Brain microvascular endothelial cell (primary cell): ENCODE measurements around the gene DENND10.
"Not testable (repeated sequence)": the region's sequence is repeated elsewhere in the genome, so short reads cannot be mapped to it uniquely, and the experiment has no call there.

Source experiments
- DNase-seq: peaks from one replicate; pipeline ENCODE4 v3.0.0-alpha.2; 2020
- H3K27ac ChIP-seq: fragments of 250-450 bp; sonication (Bioruptor Pico); 2 replicates; pipeline ENCODE4 v1.5.1; 2020; ENCODE audit warnings: mild to moderate bottlenecking, moderate library complexity
- H3K27me3 ChIP-seq: fragments of 250-450 bp; sonication (Bioruptor Pico); replicated peaks from 2 replicates; pipeline ENCODE4 v1.5.1; 2020; ENCODE audit warnings: mild to moderate bottlenecking
- H3K36me3 ChIP-seq: fragments of 250-450 bp; sonication (Bioruptor Pico); replicated peaks from 2 replicates; pipeline ENCODE4 v1.5.1; 2020; ENCODE audit warnings: mild to moderate bottlenecking
- H3K4me3 ChIP-seq: 2 replicates; pipeline ENCODE4 v1.5.1; 2011; ENCODE audit warnings: low read depth, mild to moderate bottlenecking, control low read depth, low read length, moderate library complexity
- in situ Hi-C: cut with HindIII; loops from 2 replicates; pipeline ENCODE4 v1.10.0; 2017; ENCODE audit warnings: low sequenced_read_pairs, low pct_ligation_motif_present
- TF ChIP-seq, protein P1 (sequence below): IDR thresholded peaks from 2 replicates; pipeline ENCODE4 v1.5.1; 2011; ENCODE audit warnings: low read depth, mild to moderate bottlenecking, moderate library complexity, low read length, control low read depth, inconsistent platforms; ENCODE audit errors: missing control alignments

The DENND10 gene

DNA sequence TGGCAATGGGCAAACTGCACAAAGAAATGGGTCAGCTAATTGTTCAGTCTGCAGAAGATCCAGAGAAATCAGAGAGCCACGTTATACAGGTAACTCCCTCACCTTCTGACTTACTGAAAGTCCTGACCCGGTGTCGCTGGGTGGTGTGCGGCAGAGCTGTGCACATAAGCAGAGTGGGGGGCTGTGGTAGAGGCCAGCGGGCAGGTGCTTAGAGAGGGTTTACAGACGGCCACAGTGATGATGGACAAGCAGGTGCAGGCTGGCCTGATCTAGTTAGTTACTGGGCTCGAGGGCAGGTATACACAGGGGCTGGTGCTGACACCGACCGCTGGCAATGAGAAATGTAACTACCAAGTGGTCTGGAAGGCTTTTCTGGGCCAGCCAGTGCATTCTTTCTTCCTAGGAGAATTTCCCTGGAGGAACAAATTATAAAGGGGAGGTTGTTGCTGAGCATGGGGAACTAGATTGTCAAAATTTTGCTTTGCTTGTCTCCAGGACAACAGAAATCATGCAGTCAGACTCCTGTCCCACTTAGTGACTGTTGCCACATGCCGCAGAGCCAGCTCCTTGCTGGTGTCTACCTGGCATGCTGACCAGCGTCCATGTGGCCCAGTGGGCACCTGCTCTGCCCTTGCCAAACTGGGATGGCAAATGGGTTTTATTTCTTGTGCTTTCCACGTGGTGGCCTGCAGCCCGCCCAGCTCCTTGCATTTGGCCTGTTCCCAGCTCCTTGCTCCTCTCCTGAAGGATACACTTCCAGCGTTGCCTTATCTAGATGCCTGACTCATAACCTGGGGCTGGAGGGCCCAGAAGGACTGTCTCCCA, 28.8 kb downstream of the DENND10 start:
- TF ChIP-seq, protein P1, sequence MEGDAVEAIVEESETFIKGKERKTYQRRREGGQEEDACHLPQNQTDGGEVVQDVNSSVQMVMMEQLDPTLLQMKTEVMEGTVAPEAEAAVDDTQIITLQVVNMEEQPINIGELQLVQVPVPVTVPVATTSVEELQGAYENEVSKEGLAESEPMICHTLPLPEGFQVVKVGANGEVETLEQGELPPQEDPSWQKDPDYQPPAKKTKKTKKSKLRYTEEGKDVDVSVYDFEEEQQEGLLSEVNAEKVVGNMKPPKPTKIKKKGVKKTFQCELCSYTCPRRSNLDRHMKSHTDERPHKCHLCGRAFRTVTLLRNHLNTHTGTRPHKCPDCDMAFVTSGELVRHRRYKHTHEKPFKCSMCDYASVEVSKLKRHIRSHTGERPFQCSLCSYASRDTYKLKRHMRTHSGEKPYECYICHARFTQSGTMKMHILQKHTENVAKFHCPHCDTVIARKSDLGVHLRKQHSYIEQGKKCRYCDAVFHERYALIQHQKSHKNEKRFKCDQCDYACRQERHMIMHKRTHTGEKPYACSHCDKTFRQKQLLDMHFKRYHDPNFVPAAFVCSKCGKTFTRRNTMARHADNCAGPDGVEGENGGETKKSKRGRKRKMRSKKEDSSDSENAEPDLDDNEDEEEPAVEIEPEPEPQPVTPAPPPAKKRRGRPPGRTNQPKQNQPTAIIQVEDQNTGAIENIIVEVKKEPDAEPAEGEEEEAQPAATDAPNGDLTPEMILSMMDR: no peak
- in situ Hi-C loops: no loop called here
- Histone ChIP-seq H3K36me3 (peaks cover 47% of the 10 kb centered on the region), H3K27me3 (no peaks in the 10 kb centered on the region), H3K4me3 (no peak overlapping the region), H3K27ac (no peak overlapping the region)
- no peak for DNase-seq

- DNase-seq: no peak
- peaks cover 37% of the 10 kb centered on the region for H3K36me3 ChIP-seq
- TF ChIP-seq, protein P1: no peak
- H3K27me3 ChIP-seq: no peaks in the 10 kb centered on the region
- in situ Hi-C loops: no loop called here
- H3K4me3 ChIP-seq: no peak overlapping the region
- no peak overlapping the region for H3K27ac ChIP-seq
Measured at GRCh38 chr10:119133949-119134348, 30.0 kb downstream of the DENND10 start.

GRCh38 chr10:119135513-119135881, 31.6 kb downstream of the DENND10 start:
- peaks cover 25% of the 10 kb centered on the region for H3K36me3 ChIP-seq
- peak overlapping the region; percentile 10 for H3K27ac ChIP-seq
- in situ Hi-C loops: no loop called here
- H3K4me3 ChIP-seq: no peak overlapping the region
- TF ChIP-seq, protein P1: no peak
- DNase-seq: no peak
- H3K27me3 ChIP-seq: no peaks in the 10 kb centered on the region

DNA sequence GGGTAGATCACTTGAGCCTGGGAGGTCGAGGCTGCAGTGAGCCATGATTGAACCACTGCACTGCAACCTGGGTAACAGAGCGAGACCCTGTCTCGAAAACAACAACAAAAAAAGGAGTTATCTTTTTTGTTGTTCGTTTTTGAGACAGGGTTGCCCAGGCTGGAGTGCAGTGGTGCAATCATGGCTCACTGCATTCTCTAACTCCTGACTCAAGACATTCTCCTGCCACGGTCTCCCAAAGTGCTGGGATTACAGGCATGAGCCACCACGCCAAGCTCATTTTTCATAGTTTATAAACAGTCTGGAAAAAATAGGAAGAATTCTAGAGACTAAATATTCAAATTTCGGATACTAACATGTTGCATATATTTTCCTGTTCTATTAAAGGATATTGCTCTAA, 32.2 kb downstream of the DENND10 start:
- TF ChIP-seq, protein P1: no peak
- Histone ChIP-seq H3K27ac (no peak overlapping the region), H3K27me3 (no peaks in the 10 kb centered on the region), H3K36me3 (peaks cover 20% of the 10 kb centered on the region), H3K4me3 (no peak overlapping the region)
- no peak for DNase-seq
- in situ Hi-C loops: no loop called here

GRCh38 chr10:119137878-119138277, 34.0 kb downstream of the DENND10 start:
- H3K36me3 ChIP-seq: peaks cover 11% of the 10 kb centered on the region
- H3K4me3 ChIP-seq, in situ Hi-C loops, DNase-seq, H3K27ac ChIP-seq, H3K27me3 ChIP-seq: not testable (repeated sequence)

GRCh38 chr10:119138346-119139306, 34.7 kb downstream of the DENND10 start:
- Histone ChIP-seq H3K36me3 (peaks cover 5% of the 10 kb centered on the region), H3K27ac (no peak overlapping the region), H3K27me3 (no peaks in the 10 kb centered on the region), H3K4me3 (no peak overlapping the region)
- DNase-seq: no peak
- TF ChIP-seq, protein P1: no peak
- in situ Hi-C loops: no loop called here
